GM18868 (cell line): ENCODE results near the gene TRAPPC13.
A peak's percentile ranks its signal among the peaks of the same experiment; 100 is the strongest.
"Not testable (repeated sequence)": the region's sequence is repeated elsewhere in the genome, so short reads cannot be mapped to it uniquely, and the experiment has no call there.

ENCODE experiments used
- ATAC-seq: cut with Tn5 transposase; IDR thresholded peaks from one replicate; pipeline ENCODE4 v1.9.1; 2021; ENCODE audit warnings: mild to moderate bottlenecking, moderate library complexity; ENCODE audit not compliant: unreplicated experiment

TRAPPC13 gene

GRCh38 chr5:65624571-65625555 lies at the start of gene TRAPPC13, which contains the start of gene SHLD3:
Gene TRAPPC13, plus strand, starts transcription at chr5:65625027. Its CDS starts 34 bp downstream, at chr5:65625061.
Gene SHLD3, plus strand, starts transcription at chr5:65625027. Its CDS starts 4,561 bp downstream, at chr5:65629588.
- peak; percentile 79 for ATAC-seq

- no peak for ATAC-seq
These were observed 47.7 kb upstream of the TRAPPC13 start for GRCh38 chr5:65577141-65577540.

- no peak for ATAC-seq
These were observed 36.1 kb upstream of the TRAPPC13 start for GRCh38 chr5:65588694-65589093.

GRCh38 chr5:65601761-65602160 lies 23.1 kb upstream of the TRAPPC13 start:
- ATAC-seq, result not testable (repeated sequence)

- ATAC-seq, result no peak
These were observed 13.3 kb upstream of the TRAPPC13 start for GRCh38 chr5:65611524-65611923.

GRCh38 chr5:65612298-65612907 lies 12.4 kb upstream of the TRAPPC13 start:
- ATAC-seq, result no peak

- no peak for ATAC-seq
These were observed 4.8 kb upstream of the TRAPPC13 start for GRCh38 chr5:65620021-65620420.

- not testable (repeated sequence) for ATAC-seq
These were observed 2.9 kb upstream of the TRAPPC13 start for GRCh38 chr5:65621961-65622360.

GRCh38 chr5:65623482-65623881 lies 1.3 kb upstream of the TRAPPC13 start:
- ATAC-seq, result no peak

GRCh38 chr5:65624025-65624570 lies 729 bp upstream of the TRAPPC13 start, which contains the start of gene TRIM23:
Gene TRIM23, minus strand, starts transcription at chr5:65624333. Its CDS starts 59 bp downstream, at chr5:65624274.
- ATAC-seq, result peak; percentile 95

- no peak for ATAC-seq
These were observed 916 bp downstream of the TRAPPC13 start for GRCh38 chr5:65625743-65626142.

- ATAC-seq, result no peak
These were observed 6.2 kb downstream of the TRAPPC13 start for GRCh38 chr5:65630981-65631380.

- no peak for ATAC-seq
These were observed 15.4 kb downstream of the TRAPPC13 start for GRCh38 chr5:65640240-65640639.

- no peak for ATAC-seq
These were observed 22.1 kb downstream of the TRAPPC13 start for GRCh38 chr5:65646938-65647337.

- no peak for ATAC-seq
These were observed 23.1 kb downstream of the TRAPPC13 start for GRCh38 chr5:65647941-65648340.

- no peak for ATAC-seq
These were observed 26.3 kb downstream of the TRAPPC13 start for GRCh38 chr5:65651144-65651543.

GRCh38 chr5:65654713-65655112 lies 29.9 kb downstream of the TRAPPC13 start:
- no peak for ATAC-seq

GRCh38 chr5:65663804-65664521 lies 39.1 kb downstream of the TRAPPC13 start:
- no peak for ATAC-seq

- ATAC-seq, result no peak
These were observed 43.9 kb downstream of the TRAPPC13 start for GRCh38 chr5:65668696-65669095.

- no peak for ATAC-seq
These were observed 48.0 kb downstream of the TRAPPC13 start for GRCh38 chr5:65672796-65673195.

- no peak for ATAC-seq
These were observed 49.9 kb downstream of the TRAPPC13 start for GRCh38 chr5:65674749-65675148.
